ENCODE results near the gene MARCOL.

GRCh38 chr5:148205044-148205806 is 33.1 kb upstream of the MARCOL start:
- no peak for TF ChIP-seq CTCF (IDR thresholded peaks at IDR 0.05 in 8 of 11, conservative IDR thresholded peaks at IDR 0.05 in 3 of 11)
- TF ChIP-seq POLR2A (IDR thresholded peaks at IDR 0.05) = no peak
- no peak for TF ChIP-seq POLR2AphosphoS5 (IDR thresholded peaks at IDR 0.05)

Measured in spleen (tissue), 7 donors.